IMR-90 (cell line): ENCODE data around the gene UBL5. TPM values are rescaled to one million over a fixed set of nuclear protein-coding genes. Genes with fewer than 3 reads are reported as not detected.

Experiments used
- ATAC-seq: fragments of 200-7000 bp; cut with Tn5 transposase; 2 replicates; pipeline ENCODE4 v1.9.1; 2020; ENCODE audit warnings: low read depth, mild to moderate bottlenecking, moderate library complexity
- BruUV-seq: library from RNA; stranded (reverse); fragments of 400-500 nt; replicated peaks from 2 replicates; lab custom pipeline; 2021; lab: Mats Ljungman, UMichigan
- CTCF ChIA-PET: fragments of 300-600 bp; formaldehyde crosslinking; extraction: SDS; loops from one replicate; lab custom pipeline; 2021; ENCODE audit warnings: antibody characterized with exemption; lab: Yijun Ruan, JAX
- POLR2A ChIA-PET: fragments of 300-600 bp; sonication (Branson Sonifier 250); formaldehyde crosslinking; loops from one replicate; lab custom pipeline; 2022; ENCODE audit warnings: antibody characterized with exemption; ENCODE audit not compliant: unreplicated experiment; lab: Charles Lee
- DNase-seq: peaks from one replicate; pipeline ENCODE4 v3.0.0; 2013
- H2AFZ ChIP-seq: replicated peaks from 2 replicates; pipeline ENCODE3; 2013; ENCODE audit warnings: low read length, mild to moderate bottlenecking; ENCODE audit not compliant: poor library complexity
- H2AK5ac ChIP-seq: 2 replicates; pipeline ENCODE4 v1.6.1; 2013; ENCODE audit warnings: low read depth, low read length, inconsistent platforms
- H2AK9ac ChIP-seq: replicated peaks from 2 replicates; pipeline ENCODE3; 2013; ENCODE audit warnings: mild to moderate bottlenecking, low read depth, low read length, moderate library complexity; ENCODE audit not compliant: poor library complexity
- H2BK120ac ChIP-seq: 2 replicates; pipeline ENCODE4 v1.6.1; 2013; ENCODE audit warnings: low read depth, low read length, inconsistent platforms
- H2BK15ac ChIP-seq: 3 replicates; pipeline ENCODE4 v1.6.1; 2013; ENCODE audit warnings: low read depth, low read length, inconsistent platforms
- H2BK20ac ChIP-seq: 2 replicates; pipeline ENCODE4 v1.6.1; 2013; ENCODE audit warnings: low read depth, mild to moderate bottlenecking, inconsistent platforms, low read length, moderate library complexity
- H2BK5ac ChIP-seq: 2 replicates; pipeline ENCODE4 v1.6.1; 2013; ENCODE audit warnings: mild to moderate bottlenecking, low read depth, low read length, inconsistent platforms; ENCODE audit not compliant: poor library complexity, severe bottlenecking
- H3K14ac ChIP-seq: replicated peaks from 2 replicates; pipeline ENCODE4 v1.6.1; 2013; ENCODE audit warnings: low read depth, low read length, inconsistent platforms
- H3K18ac ChIP-seq: 2 replicates; pipeline ENCODE4 v1.6.1; 2013; ENCODE audit warnings: low read depth, low read length, control low read depth
- H3K23ac ChIP-seq: 2 replicates; pipeline ENCODE4 v1.6.1; 2013; ENCODE audit warnings: low read depth, low read length, inconsistent platforms
- H3K27ac ChIP-seq: 2 replicates; pipeline ENCODE4 v1.5.1; 2013; ENCODE audit warnings: mild to moderate bottlenecking, control low read depth, low read length; ENCODE audit not compliant: insufficient read depth
- H3K27me3 ChIP-seq: 2 replicates; pipeline ENCODE4 v1.6.1; 2013; ENCODE audit warnings: low read length; ENCODE audit not compliant: control insufficient read depth, insufficient read depth
- H3K36me3 ChIP-seq: 2 replicates; pipeline ENCODE4 v1.6.1; 2013; ENCODE audit warnings: low read length, mixed read lengths; ENCODE audit not compliant: control insufficient read depth, insufficient read depth
- H3K4ac ChIP-seq: 2 replicates; pipeline ENCODE4 v1.6.1; 2013; ENCODE audit warnings: low read depth, low read length, inconsistent platforms
- H3K4me1 ChIP-seq: 2 replicates; pipeline ENCODE4 v1.6.1; 2013; ENCODE audit warnings: low read length, mixed read lengths; ENCODE audit not compliant: control insufficient read depth, insufficient read depth
- H3K4me2 ChIP-seq: 2 replicates; pipeline ENCODE4 v1.6.1; 2013; ENCODE audit warnings: low read depth, mild to moderate bottlenecking, control low read depth, low read length, moderate library complexity
- H3K4me3 ChIP-seq: 2 replicates; pipeline ENCODE4 v1.5.1; 2013; ENCODE audit warnings: low read depth, mild to moderate bottlenecking, control low read depth, low read length, moderate library complexity; ENCODE audit not compliant: insufficient read depth
- H3K56ac ChIP-seq: 2 replicates; pipeline ENCODE4 v1.6.1; 2013; ENCODE audit warnings: low read length, inconsistent platforms; ENCODE audit not compliant: insufficient read depth; ENCODE audit errors: extremely low read depth
- H3K79me1 ChIP-seq, 2 experiments: 2 replicates each; pipeline ENCODE4 v1.6.1; 2013; ENCODE audit warnings: low read length in 2 of 2, inconsistent platforms in 1 of 2, low read depth in 1 of 2
- H3K9ac ChIP-seq: 2 replicates; pipeline ENCODE4 v1.6.1; 2013; ENCODE audit warnings: low read depth, low read length, control low read depth
- H3K9me1 ChIP-seq: 2 replicates; pipeline ENCODE4 v1.6.1; 2013; ENCODE audit warnings: low read length, inconsistent platforms; ENCODE audit not compliant: insufficient read depth
- H3K9me3 ChIP-seq: 2 replicates; pipeline ENCODE4 v1.6.1; 2013; ENCODE audit warnings: low read length; ENCODE audit not compliant: control insufficient read depth, insufficient read depth
- H4K20me1 ChIP-seq: 2 replicates; pipeline ENCODE4 v1.6.1; 2013; ENCODE audit warnings: low read length, inconsistent platforms; ENCODE audit not compliant: insufficient read depth
- H4K5ac ChIP-seq: 2 replicates; pipeline ENCODE4 v1.6.1; 2013; ENCODE audit warnings: mild to moderate bottlenecking, low read depth, low read length, control low read depth
- H4K8ac ChIP-seq, 2 experiments: 2 replicates each; pipeline ENCODE4 v1.6.1; 2013; ENCODE audit warnings: low read depth in 2 of 2, low read length in 2 of 2, control low read depth in 1 of 2, inconsistent platforms in 1 of 2
- H4K91ac ChIP-seq: 2 replicates; pipeline ENCODE4 v1.6.1; 2013; ENCODE audit warnings: low read depth, low read length, inconsistent platforms; ENCODE audit not compliant: insufficient read depth
- BHLHE40 ChIP-seq: fragments of 150-350 bp; IDR thresholded peaks from 2 replicates; pipeline ENCODE4 v1.6.1; 2016; ENCODE audit warnings: mild to moderate bottlenecking, low read depth, low read length
- CEBPB ChIP-seq: IDR thresholded peaks from 2 replicates; pipeline ENCODE4 v1.6.1; 2012; ENCODE audit warnings: low read depth, low read length, improper control_type of control experiment
- CHD1 ChIP-seq: IDR thresholded peaks from 2 replicates; pipeline ENCODE4 v1.6.1; 2012; ENCODE audit warnings: low read depth, low read length, improper control_type of control experiment
- ELK1 ChIP-seq: fragments of 150-350 bp; IDR thresholded peaks from 2 replicates; pipeline ENCODE4 v1.6.1; 2016; ENCODE audit warnings: low read depth, mild to moderate bottlenecking, low read length, moderate library complexity, borderline replicate concordance
- FOS ChIP-seq: fragments of 150-350 bp; IDR thresholded peaks from 2 replicates; pipeline ENCODE4 v1.6.1; 2016; ENCODE audit warnings: low read depth, low read length
- MAZ ChIP-seq: IDR thresholded peaks from 2 replicates; pipeline ENCODE4 v1.6.1; 2012; ENCODE audit warnings: low read depth, mild to moderate bottlenecking, low read length, improper control_type of control experiment, moderate library complexity, borderline replicate concordance
- MXI1 ChIP-seq: IDR thresholded peaks from 2 replicates; pipeline ENCODE4 v1.6.1; 2012; ENCODE audit warnings: low read depth, mild to moderate bottlenecking, low read length, moderate library complexity, borderline replicate concordance
- NFE2L2 ChIP-seq: fragments of 150-350 bp; IDR thresholded peaks from 2 replicates; pipeline ENCODE4 v1.6.1; 2016; ENCODE audit warnings: low read depth, mild to moderate bottlenecking, low read length
- POLR2A ChIP-seq: IDR thresholded peaks from 2 replicates; pipeline ENCODE4 v1.6.1; 2012; ENCODE audit warnings: mild to moderate bottlenecking, low read depth, low read length
- RAD21 ChIP-seq: IDR thresholded peaks from 2 replicates; pipeline ENCODE4 v1.6.1; 2012; ENCODE audit warnings: low read length, improper control_type of control experiment
- RCOR1 ChIP-seq: IDR thresholded peaks from 2 replicates; pipeline ENCODE4 v1.6.1; 2012; ENCODE audit warnings: mild to moderate bottlenecking, low read length, improper control_type of control experiment; ENCODE audit not compliant: insufficient replicate concordance
- RFX5 ChIP-seq: IDR thresholded peaks from 2 replicates; pipeline ENCODE4 v1.8.0; 2012; ENCODE audit warnings: low read depth, mild to moderate bottlenecking, low read length, moderate library complexity
- SMC3 ChIP-seq: fragments of 150-350 bp; IDR thresholded peaks from 2 replicates; pipeline ENCODE4 v1.6.1; 2016; ENCODE audit warnings: low read depth, mild to moderate bottlenecking, antibody characterized with exemption, low read length, moderate library complexity
- WGBS, 2 experiments: methylation state at CpG; one replicate each; pipeline versions ENCODE4 v1.1.5 to v1.1.7; 2013; ENCODE audit warnings: missing lambda C conversion rate in 2 of 2; ENCODE audit not compliant: insufficient read length in 1 of 2; ENCODE audit errors: extremely low coverage in 2 of 2; 5-methylcytosine and 5-hydroxymethylcytosine counted together
- dilution Hi-C: fragments of 300-500 bp; cut with HindIII; formaldehyde crosslinking; loops from one replicate; pipeline ENCODE4 v1.14.3; 2018; ENCODE audit warnings: low sequenced_read_pairs; ENCODE audit not compliant: unreplicated experiment
- in situ Hi-C: fragments of 300-500 bp; cut with MboI; formaldehyde crosslinking; loops from 3 replicates; pipeline ENCODE4 v1.14.3; 2019; ENCODE audit warnings: low sequenced_read_pairs, inconsistent platforms, mixed read lengths
- intact Hi-C: fragments of 100-400 bp; cut with micrococcal nuclease; formaldehyde crosslinking; loops from 2 replicates; pipeline ENCODE4 v1.10.0; 2022
- polyA plus RNA-seq, 3 experiments: library from polyadenylated mRNA; depleted of rRNA; stranded (reverse); fragments of >200 nt; gene quantifications; 2 replicates each; pipeline ENCODE4 v1.2.3, GENCODE V29; 2012; ENCODE audit warnings: low replicate concordance in 1 of 3
- total RNA-seq: library from RNA; depleted of rRNA; stranded (reverse); fragments of >200 nt; gene quantifications from 2 replicates; pipeline ENCODE4 v1.2.3, GENCODE V29; 2012
- TF ChIP-seq, protein P1 (sequence below): conservative IDR thresholded peaks from 2 replicates; pipeline ENCODE4 v1.5.1; 2012; ENCODE audit warnings: mild to moderate bottlenecking, low read depth, low read length, improper control_type of control experiment

UBL5 gene
- total and polyA plus RNA-seq, 2 of the 4 experiments (the other 2 are of a cell fraction), result 434 to 1,091 TPM

- Histone ChIP-seq H3K79me1 (peaks cover 12 to 25% of the 10 kb centered on the region in 2 experiments), H2AK5ac (no peak overlapping the region), H2BK5ac (no peak overlapping the region), H2BK20ac (no peak overlapping the region), H3K27ac (no peak overlapping the region), H3K14ac (no peak overlapping the region), H3K9me3 (no peaks in the 10 kb centered on the region), H3K18ac (no peak overlapping the region), H3K4me2 (no peak overlapping the region), H3K36me3 (no peaks in the 10 kb centered on the region), H3K9ac (no peak overlapping the region), H4K91ac (no peak overlapping the region), H3K4me3 (no peak overlapping the region), H3K56ac (no peak overlapping the region), H4K20me1 (no peaks in the 10 kb centered on the region), H4K8ac (peak overlapping the region in 1 of 2 experiments; percentile 20; a peak in 1 of 4 replicates), H3K9me1 (no peaks in the 10 kb centered on the region), H3K27me3 (no peaks in the 10 kb centered on the region), H2BK15ac (no peak overlapping the region), H2BK120ac (no peak overlapping the region), H2AK9ac (no peak overlapping the region), H3K4ac (peak overlapping the region; percentile 21; the same call in 1 of the 2 replicates), H3K4me1 (peaks cover 8% of the 10 kb centered on the region), H4K5ac (no peak overlapping the region), H3K23ac (no peak overlapping the region), H2AFZ (no peak overlapping the region)
- DNase-seq (no peak), ATAC-seq (no peak)
- in situ Hi-C loops, result no loop called here
- intact Hi-C loops, result loop anchor here (1.0 kb wide), 1 partner anchor 166 kb away; the partner anchor contains the start of gene ZNF561
- WGBS, 2 experiments, result 98% methylated on average over 4 of the region's 8 CpGs; no CpG with 5 or more reads in 1 of the 2 experiments
- dilution Hi-C loops, result no loop called here
- BruUV-seq, result no TSS peak
- CTCF ChIA-PET, result no interaction called here
- POLR2A ChIA-PET, result no interaction called here
- TF ChIP-seq POLR2A (no peak), CEBPB (no peak), RAD21 (no peak), RFX5 (no peak), RCOR1 (no peak), SMC3 (no peak), NFE2L2 (no peak), MAZ (no peak), CHD1 (no peak), FOS (no peak), ELK1 (no peak), BHLHE40 (no peak), MXI1 (no peak)
- TF ChIP-seq, protein P1, sequence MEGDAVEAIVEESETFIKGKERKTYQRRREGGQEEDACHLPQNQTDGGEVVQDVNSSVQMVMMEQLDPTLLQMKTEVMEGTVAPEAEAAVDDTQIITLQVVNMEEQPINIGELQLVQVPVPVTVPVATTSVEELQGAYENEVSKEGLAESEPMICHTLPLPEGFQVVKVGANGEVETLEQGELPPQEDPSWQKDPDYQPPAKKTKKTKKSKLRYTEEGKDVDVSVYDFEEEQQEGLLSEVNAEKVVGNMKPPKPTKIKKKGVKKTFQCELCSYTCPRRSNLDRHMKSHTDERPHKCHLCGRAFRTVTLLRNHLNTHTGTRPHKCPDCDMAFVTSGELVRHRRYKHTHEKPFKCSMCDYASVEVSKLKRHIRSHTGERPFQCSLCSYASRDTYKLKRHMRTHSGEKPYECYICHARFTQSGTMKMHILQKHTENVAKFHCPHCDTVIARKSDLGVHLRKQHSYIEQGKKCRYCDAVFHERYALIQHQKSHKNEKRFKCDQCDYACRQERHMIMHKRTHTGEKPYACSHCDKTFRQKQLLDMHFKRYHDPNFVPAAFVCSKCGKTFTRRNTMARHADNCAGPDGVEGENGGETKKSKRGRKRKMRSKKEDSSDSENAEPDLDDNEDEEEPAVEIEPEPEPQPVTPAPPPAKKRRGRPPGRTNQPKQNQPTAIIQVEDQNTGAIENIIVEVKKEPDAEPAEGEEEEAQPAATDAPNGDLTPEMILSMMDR, result no peak
Observed at GRCh38 chr19:9786819-9787218, 40.9 kb upstream of the UBL5 start.
